ENCODE data around the gene IFNA6.

DNA sequence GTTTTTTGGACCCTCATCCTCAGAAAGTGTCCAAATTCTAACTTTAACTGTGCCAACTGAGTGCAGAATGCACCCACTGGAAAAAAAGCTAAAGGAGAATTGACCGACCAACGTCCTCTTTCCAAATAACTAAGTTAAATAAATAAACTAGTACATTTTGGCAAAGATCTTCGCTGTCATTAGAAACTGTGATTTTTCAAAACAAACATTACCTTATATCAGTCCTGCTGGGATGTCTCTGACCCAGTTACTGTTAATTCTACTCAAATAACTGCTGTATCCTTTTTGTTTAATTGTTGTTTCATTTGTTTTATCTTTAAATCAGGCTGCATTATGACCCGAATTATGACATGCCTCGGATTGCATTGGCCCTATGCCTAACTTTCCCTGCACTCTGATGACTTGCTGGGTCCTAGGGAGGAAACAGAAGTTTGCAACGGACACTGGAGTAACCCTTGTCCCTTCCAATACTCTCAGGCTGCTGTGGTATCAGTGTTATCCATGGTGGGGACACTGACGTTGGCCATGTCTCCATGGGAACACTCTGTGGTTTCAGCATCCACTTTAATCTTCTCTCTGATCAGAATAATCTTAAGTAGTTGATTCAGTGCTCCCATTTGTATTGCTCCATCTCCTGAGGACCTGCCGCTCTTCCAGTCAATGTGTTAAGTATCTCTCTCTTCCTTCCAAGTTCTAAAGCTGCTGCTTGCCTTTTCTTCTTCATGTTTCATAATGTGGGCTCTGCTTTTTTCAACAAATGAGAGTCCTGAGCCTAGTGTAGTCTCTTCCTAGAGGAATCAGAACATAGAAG, 34.5 kb downstream of the IFNA6 start:
- TF ChIP-seq, protein P1, sequence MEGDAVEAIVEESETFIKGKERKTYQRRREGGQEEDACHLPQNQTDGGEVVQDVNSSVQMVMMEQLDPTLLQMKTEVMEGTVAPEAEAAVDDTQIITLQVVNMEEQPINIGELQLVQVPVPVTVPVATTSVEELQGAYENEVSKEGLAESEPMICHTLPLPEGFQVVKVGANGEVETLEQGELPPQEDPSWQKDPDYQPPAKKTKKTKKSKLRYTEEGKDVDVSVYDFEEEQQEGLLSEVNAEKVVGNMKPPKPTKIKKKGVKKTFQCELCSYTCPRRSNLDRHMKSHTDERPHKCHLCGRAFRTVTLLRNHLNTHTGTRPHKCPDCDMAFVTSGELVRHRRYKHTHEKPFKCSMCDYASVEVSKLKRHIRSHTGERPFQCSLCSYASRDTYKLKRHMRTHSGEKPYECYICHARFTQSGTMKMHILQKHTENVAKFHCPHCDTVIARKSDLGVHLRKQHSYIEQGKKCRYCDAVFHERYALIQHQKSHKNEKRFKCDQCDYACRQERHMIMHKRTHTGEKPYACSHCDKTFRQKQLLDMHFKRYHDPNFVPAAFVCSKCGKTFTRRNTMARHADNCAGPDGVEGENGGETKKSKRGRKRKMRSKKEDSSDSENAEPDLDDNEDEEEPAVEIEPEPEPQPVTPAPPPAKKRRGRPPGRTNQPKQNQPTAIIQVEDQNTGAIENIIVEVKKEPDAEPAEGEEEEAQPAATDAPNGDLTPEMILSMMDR (conservative IDR thresholded peaks at IDR 0.05; ENCODE audit: low read depth in 2 of 2) = no peak
- no peak for TF ChIP-seq POLR2AphosphoS5 (IDR thresholded peaks at IDR 0.05; ENCODE audit: low read depth)

Measured in GM23338 (cell line).